Activated CD4-positive, alpha-beta memory T cell treated with anti-CD3 and anti-CD28 coated beads for 36 hours (primary cell): Measurements from ENCODE around the gene NISCH. TPM values are rescaled to one million over a fixed set of nuclear protein-coding genes. Genes with fewer than 3 reads are reported as not detected.
A peak's percentile ranks its signal among the peaks of the same experiment; 100 is the strongest.

Source experiments
- CTCF ChIA-PET: fragments of 350-600 bp; sonication (Branson Sonifier 250); formaldehyde crosslinking; loops from one replicate; lab custom pipeline; 2021; ENCODE audit warnings: antibody characterized with exemption, inconsistent platforms; lab: Charles Lee
- POLR2A ChIA-PET: fragments of 350-600 bp; sonication (Branson Sonifier 250); formaldehyde crosslinking; loops from one replicate; lab custom pipeline; 2021; ENCODE audit warnings: antibody characterized with exemption; lab: Charles Lee
- DNase-seq: peaks from one replicate; pipeline ENCODE4 v3.0.0-alpha.2; 2020
- H3K27ac Mint-ChIP-seq: one replicate; pipeline ENCODE4 v1.8.0; 2021; ENCODE audit warnings: mixed read lengths
- H3K27me3 Mint-ChIP-seq: one replicate; pipeline ENCODE4 v1.8.0; 2021; ENCODE audit warnings: mixed read lengths
- H3K36me3 Mint-ChIP-seq: one replicate; pipeline ENCODE4 v1.8.0; 2021; ENCODE audit warnings: mixed read lengths
- H3K4me1 Mint-ChIP-seq: one replicate; pipeline ENCODE4 v1.8.0; 2021; ENCODE audit warnings: low read depth, mixed read lengths
- H3K4me3 Mint-ChIP-seq: one replicate; pipeline ENCODE4 v1.8.0; 2021; ENCODE audit warnings: mild to moderate bottlenecking, mixed read lengths
- H3K9me3 Mint-ChIP-seq: one replicate; pipeline ENCODE4 v1.8.0; 2021; ENCODE audit warnings: mixed read lengths
- intact Hi-C: fragments of 100-400 bp; cut with micrococcal nuclease; formaldehyde crosslinking; loops from one replicate; pipeline ENCODE4 v1.15.1; 2023
- total RNA-seq, 2 experiments: library from RNA; stranded (reverse); gene quantifications; one replicate each; pipeline ENCODE4 v1.2.3, GENCODE V29; 2021

The NISCH gene
- total RNA-seq, 2 experiments from 2014 or later, result 50.8 to 60.2 TPM

GRCh38 chr3:52480768-52481715 is 25.6 kb downstream of the NISCH start:
- peaks cover 34% of the 10 kb centered on the region for H3K36me3 Mint-ChIP-seq
- POLR2A ChIA-PET, result no interaction called here
- H3K9me3 Mint-ChIP-seq, result no peaks in the 10 kb centered on the region
- no peak for DNase-seq
- no peak overlapping the region for H3K27ac Mint-ChIP-seq
- intact Hi-C loops, result no loop called here
- H3K4me3 Mint-ChIP-seq, result no peak overlapping the region
- H3K4me1 Mint-ChIP-seq, result no peaks in the 10 kb centered on the region
- no peaks in the 10 kb centered on the region for H3K27me3 Mint-ChIP-seq
- CTCF ChIA-PET, result interaction anchor here (1.4 to 1.9 kb wide), 2 partner anchors 17 to 24 kb away, joined by 4 read pairs; no protein-coding TSS in a partner anchor

DNA sequence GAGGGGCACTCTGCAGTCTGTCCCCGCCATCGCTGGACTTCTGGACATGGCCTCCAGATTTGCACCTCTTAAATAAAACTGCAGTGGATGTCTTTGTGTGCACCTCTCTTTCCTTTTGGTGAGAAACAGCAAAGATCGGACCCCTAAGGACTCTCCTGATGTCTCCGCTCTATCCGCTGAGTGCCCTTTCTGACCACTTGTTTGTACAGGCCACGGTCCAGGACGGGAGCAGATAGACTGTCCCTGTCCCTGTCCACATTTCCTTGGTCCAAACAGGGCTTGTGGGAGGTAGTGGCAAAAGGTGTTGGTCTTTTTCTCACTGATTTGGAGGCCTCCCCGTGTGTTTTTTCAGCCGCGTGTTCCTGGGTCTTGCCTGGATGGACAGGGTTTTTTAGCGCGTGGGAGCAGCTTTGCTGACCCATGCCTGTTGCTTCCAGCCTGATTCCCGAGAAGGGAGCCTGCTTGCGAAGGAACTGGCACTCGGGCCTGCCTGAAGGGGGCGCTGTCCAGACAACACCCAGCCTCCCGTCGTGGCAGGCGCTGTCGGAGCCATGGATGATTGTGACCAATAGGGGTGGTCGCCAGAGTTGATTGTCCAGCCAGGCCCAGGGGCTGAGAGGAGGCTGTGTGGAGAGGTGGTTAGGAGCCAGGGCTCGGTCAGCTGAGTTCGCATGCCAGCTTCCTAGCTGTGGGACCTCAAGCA is 26.6 kb downstream of the NISCH start:
- Mint-ChIP-seq H3K27ac (no peak overlapping the region), H3K36me3 (peaks cover 34% of the 10 kb centered on the region), H3K4me3 (no peak overlapping the region), H3K27me3 (no peaks in the 10 kb centered on the region), H3K4me1 (no peaks in the 10 kb centered on the region), H3K9me3 (no peaks in the 10 kb centered on the region)
- POLR2A ChIA-PET, result no interaction called here
- CTCF ChIA-PET, result interaction anchor here (1.0 to 1.9 kb wide), 3 partner anchors 16 to 30 kb away, joined by 4 to 5 read pairs (median 4); no protein-coding TSS in a partner anchor
- intact Hi-C loops, result no loop called here
- peak; percentile 26 for DNase-seq

DNA sequence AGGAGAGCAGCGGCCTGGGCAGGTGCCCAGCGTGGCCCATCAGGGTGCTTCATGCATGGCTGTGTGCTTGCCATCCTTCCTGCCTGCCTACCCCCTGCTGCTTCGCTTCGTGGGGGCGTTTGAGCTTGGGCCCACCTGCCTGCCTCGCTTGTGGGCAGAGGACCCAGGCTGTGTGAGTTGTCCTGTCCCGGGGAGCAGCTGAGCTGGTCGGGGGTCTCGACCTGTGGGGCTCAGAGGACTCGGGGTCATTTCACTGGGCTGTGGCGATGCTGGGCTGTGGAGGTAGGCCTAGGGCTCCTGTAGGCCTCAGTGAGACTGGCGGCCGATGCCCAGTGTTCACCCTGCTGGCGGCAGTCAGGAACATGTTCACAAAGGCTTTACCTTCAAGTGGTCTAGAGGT is 27.7 kb downstream of the NISCH start:
- H3K4me3 Mint-ChIP-seq, result no peak overlapping the region
- POLR2A ChIA-PET, result no interaction called here
- peaks cover 33% of the 10 kb centered on the region for H3K36me3 Mint-ChIP-seq
- H3K27ac Mint-ChIP-seq, result no peak overlapping the region
- no peaks in the 10 kb centered on the region for H3K4me1 Mint-ChIP-seq
- H3K9me3 Mint-ChIP-seq, result no peaks in the 10 kb centered on the region
- intact Hi-C loops, result no loop called here
- H3K27me3 Mint-ChIP-seq, result no peaks in the 10 kb centered on the region
- DNase-seq, result no peak
- CTCF ChIA-PET, result interaction anchor here (0.6 to 1.9 kb wide), 2 partner anchors 15 to 199 kb away, joined by 3 to 4 read pairs; no protein-coding TSS in a partner anchor

- H3K27me3 Mint-ChIP-seq, result no peaks in the 10 kb centered on the region
- CTCF ChIA-PET, result no interaction called here
- H3K4me1 Mint-ChIP-seq, result no peaks in the 10 kb centered on the region
- POLR2A ChIA-PET, result no interaction called here
- no peaks in the 10 kb centered on the region for H3K9me3 Mint-ChIP-seq
- peaks cover 33% of the 10 kb centered on the region for H3K36me3 Mint-ChIP-seq
- no peak overlapping the region for H3K27ac Mint-ChIP-seq
- H3K4me3 Mint-ChIP-seq, result no peak overlapping the region
- no peak for DNase-seq
- intact Hi-C loops, result no loop called here
Observed at GRCh38 chr3:52483577-52484381, 28.4 kb downstream of the NISCH start.

GRCh38 chr3:52484680-52485461 is 29.5 kb downstream of the NISCH start:
- Mint-ChIP-seq H3K9me3 (no peaks in the 10 kb centered on the region), H3K4me3 (no peak overlapping the region), H3K27ac (no peak overlapping the region), H3K4me1 (no peaks in the 10 kb centered on the region), H3K36me3 (peaks cover 29% of the 10 kb centered on the region), H3K27me3 (no peaks in the 10 kb centered on the region)
- CTCF ChIA-PET, result no interaction called here
- intact Hi-C loops, result no loop called here
- POLR2A ChIA-PET, result no interaction called here
- DNase-seq, result no peak

- H3K36me3 Mint-ChIP-seq, result peaks cover 29% of the 10 kb centered on the region
- H3K27me3 Mint-ChIP-seq, result no peaks in the 10 kb centered on the region
- no peak overlapping the region for H3K4me3 Mint-ChIP-seq
- ChIA-PET POLR2A (no interaction called here), CTCF (no interaction called here)
- DNase-seq, result no peak
- intact Hi-C loops, result no loop called here
- no peaks in the 10 kb centered on the region for H3K9me3 Mint-ChIP-seq
- H3K27ac Mint-ChIP-seq, result no peak overlapping the region
- no peaks in the 10 kb centered on the region for H3K4me1 Mint-ChIP-seq
Observed at GRCh38 chr3:52487050-52487787, 31.8 kb downstream of the NISCH start.

DNA sequence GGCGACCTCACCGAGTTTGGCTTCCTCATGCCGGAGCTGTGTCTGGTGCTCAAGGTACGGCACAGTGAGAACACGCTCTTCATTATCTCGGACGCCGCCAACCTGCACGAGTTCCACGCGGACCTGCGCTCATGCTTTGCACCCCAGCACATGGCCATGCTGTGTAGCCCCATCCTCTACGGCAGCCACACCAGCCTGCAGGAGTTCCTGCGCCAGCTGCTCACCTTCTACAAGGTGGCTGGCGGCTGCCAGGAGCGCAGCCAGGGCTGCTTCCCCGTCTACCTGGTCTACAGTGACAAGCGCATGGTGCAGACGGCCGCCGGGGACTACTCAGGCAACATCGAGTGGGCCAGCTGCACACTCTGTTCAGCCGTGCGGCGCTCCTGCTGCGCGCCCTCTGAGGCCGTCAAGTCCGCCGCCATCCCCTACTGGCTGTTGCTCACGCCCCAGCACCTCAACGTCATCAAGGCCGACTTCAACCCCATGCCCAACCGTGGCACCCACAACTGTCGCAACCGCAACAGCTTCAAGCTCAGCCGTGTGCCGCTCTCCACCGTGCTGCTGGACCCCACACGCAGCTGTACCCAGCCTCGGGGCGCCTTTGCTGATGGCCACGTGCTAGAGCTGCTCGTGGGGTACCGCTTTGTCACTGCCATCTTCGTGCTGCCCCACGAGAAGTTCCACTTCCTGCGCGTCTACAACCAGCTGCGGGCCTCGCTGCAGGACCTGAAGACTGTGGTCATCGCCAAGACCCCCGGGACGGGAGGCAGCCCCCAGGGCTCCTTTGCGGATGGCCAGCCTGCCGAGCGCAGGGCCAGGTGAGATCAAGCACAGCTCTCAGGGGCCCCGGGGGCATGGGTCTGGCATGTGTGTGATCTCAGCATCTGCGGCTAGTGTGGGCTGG is 32.6 kb downstream of the NISCH start:
- CTCF ChIA-PET, result no interaction called here
- intact Hi-C loops, result no loop called here
- no peak for DNase-seq
- H3K27me3 Mint-ChIP-seq, result no peaks in the 10 kb centered on the region
- POLR2A ChIA-PET, result no interaction called here
- peaks cover 35% of the 10 kb centered on the region for H3K36me3 Mint-ChIP-seq
- no peak overlapping the region for H3K4me3 Mint-ChIP-seq
- H3K27ac Mint-ChIP-seq, result no peak overlapping the region
- no peaks in the 10 kb centered on the region for H3K4me1 Mint-ChIP-seq
- no peaks in the 10 kb centered on the region for H3K9me3 Mint-ChIP-seq

- ChIA-PET POLR2A (no interaction called here), CTCF (no interaction called here)
- Mint-ChIP-seq H3K27ac (no peak overlapping the region), H3K4me3 (no peak overlapping the region), H3K9me3 (no peaks in the 10 kb centered on the region), H3K27me3 (no peaks in the 10 kb centered on the region), H3K36me3 (peaks cover 35% of the 10 kb centered on the region), H3K4me1 (no peaks in the 10 kb centered on the region)
- no peak for DNase-seq
- intact Hi-C loops, result no loop called here
Observed at GRCh38 chr3:52488746-52489145, 33.3 kb downstream of the NISCH start.

DNA sequence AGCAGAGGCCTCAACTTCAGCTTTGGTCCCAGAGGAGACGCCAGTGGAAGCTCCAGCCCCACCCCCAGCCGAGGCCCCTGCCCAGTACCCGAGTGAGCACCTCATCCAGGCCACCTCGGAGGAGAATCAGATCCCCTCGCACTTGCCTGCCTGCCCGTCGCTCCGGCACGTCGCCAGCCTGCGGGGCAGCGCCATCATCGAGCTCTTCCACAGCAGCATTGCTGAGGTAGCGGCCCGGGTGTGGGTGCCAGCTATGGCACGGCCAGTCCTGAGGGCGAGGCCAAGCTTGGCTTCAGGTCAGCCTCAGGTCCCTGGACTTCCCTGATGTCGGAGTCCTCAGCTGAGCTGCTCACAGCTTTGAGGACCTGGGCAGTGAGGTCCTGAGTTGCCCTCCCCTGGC is 34.0 kb downstream of the NISCH start:
- H3K4me1 Mint-ChIP-seq, result no peaks in the 10 kb centered on the region
- H3K27ac Mint-ChIP-seq, result no peak overlapping the region
- H3K36me3 Mint-ChIP-seq, result peaks cover 35% of the 10 kb centered on the region
- CTCF ChIA-PET, result no interaction called here
- H3K9me3 Mint-ChIP-seq, result no peaks in the 10 kb centered on the region
- H3K27me3 Mint-ChIP-seq, result no peaks in the 10 kb centered on the region
- H3K4me3 Mint-ChIP-seq, result no peak overlapping the region
- POLR2A ChIA-PET, result no interaction called here
- intact Hi-C loops, result no loop called here
- no peak for DNase-seq
